ENCODE data around the gene EFCAB6. TPM values are rescaled to one million over a fixed set of nuclear protein-coding genes. Genes with fewer than 3 reads are reported as not detected.

EFCAB6 gene
- total RNA-seq, 1 donor = 2.7 TPM

DNA sequence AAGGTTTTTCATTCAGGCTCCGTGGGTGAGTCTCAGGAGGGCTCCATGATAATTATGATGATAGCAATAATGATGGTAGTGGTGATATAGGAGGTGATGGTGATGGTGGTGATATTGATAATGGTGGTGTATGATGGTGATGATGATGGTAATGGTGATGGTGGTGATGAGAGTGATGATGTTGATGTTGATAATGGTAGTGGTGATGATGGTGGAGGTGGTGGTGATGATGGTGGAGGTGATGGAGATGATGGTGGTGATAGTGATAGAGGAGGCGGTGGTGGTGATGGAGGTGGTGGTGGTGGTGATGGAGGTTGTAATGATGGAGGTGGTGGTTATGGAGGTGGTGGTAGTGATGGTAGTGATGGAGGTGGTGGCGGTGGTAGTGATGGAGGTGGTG is 320.9 kb downstream of the EFCAB6 start:
- TF ChIP-seq, protein P1, sequence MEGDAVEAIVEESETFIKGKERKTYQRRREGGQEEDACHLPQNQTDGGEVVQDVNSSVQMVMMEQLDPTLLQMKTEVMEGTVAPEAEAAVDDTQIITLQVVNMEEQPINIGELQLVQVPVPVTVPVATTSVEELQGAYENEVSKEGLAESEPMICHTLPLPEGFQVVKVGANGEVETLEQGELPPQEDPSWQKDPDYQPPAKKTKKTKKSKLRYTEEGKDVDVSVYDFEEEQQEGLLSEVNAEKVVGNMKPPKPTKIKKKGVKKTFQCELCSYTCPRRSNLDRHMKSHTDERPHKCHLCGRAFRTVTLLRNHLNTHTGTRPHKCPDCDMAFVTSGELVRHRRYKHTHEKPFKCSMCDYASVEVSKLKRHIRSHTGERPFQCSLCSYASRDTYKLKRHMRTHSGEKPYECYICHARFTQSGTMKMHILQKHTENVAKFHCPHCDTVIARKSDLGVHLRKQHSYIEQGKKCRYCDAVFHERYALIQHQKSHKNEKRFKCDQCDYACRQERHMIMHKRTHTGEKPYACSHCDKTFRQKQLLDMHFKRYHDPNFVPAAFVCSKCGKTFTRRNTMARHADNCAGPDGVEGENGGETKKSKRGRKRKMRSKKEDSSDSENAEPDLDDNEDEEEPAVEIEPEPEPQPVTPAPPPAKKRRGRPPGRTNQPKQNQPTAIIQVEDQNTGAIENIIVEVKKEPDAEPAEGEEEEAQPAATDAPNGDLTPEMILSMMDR (IDR thresholded peaks at IDR 0.05; ENCODE audit: insufficient read depth, low read length) = no peak
- no peak overlapping the region for H3K4me3 ChIP-seq (ENCODE audit: low read depth, low read length)
- no peak for DNase-seq (ENCODE audit: low read depth)

GRCh38 chr22:43490311-43490710 is 321.8 kb downstream of the EFCAB6 start:
- no peak for DNase-seq (ENCODE audit: low read depth)
- TF ChIP-seq, protein P1 (IDR thresholded peaks at IDR 0.05; ENCODE audit: insufficient read depth, low read length) = no peak

GRCh38 chr22:43488937-43489336 is 323.2 kb downstream of the EFCAB6 start:
- H3K4me3 ChIP-seq (ENCODE audit: low read depth, low read length) = no peak overlapping the region
- TF ChIP-seq, protein P1 (IDR thresholded peaks at IDR 0.05; ENCODE audit: insufficient read depth, low read length) = no peak
- no peak for DNase-seq (ENCODE audit: low read depth)

More at GRCh38 chr22:43490311-43490710, 321.8 kb downstream of the EFCAB6 start:
- H3K4me3 ChIP-seq (ENCODE audit: low read depth, low read length) = no peak overlapping the region

- peak; percentile 1 for DNase-seq (ENCODE audit: low read depth)
- TF ChIP-seq, protein P1 (IDR thresholded peaks at IDR 0.05; ENCODE audit: insufficient read depth, low read length) = no peak
- H3K4me3 ChIP-seq (ENCODE audit: low read depth, low read length) = no peak overlapping the region
Observed at GRCh38 chr22:43488031-43488866, 323.9 kb downstream of the EFCAB6 start.

- TF ChIP-seq, protein P1 (IDR thresholded peaks at IDR 0.05; ENCODE audit: insufficient read depth, low read length) = no peak
- no peak for DNase-seq (ENCODE audit: low read depth)
- no peak overlapping the region for H3K4me3 ChIP-seq (ENCODE audit: low read depth, low read length)
Observed at GRCh38 chr22:43487311-43488030, 324.6 kb downstream of the EFCAB6 start.

- no peak overlapping the region for H3K4me3 ChIP-seq (ENCODE audit: low read depth, low read length)
- no peak for DNase-seq (ENCODE audit: low read depth)
- TF ChIP-seq, protein P1 (IDR thresholded peaks at IDR 0.05; ENCODE audit: insufficient read depth, low read length) = no peak
Observed at GRCh38 chr22:43485502-43486089, 326.5 kb downstream of the EFCAB6 start.
